SK-N-MC (cell line): ENCODE data around the gene PTPRM.

ENCODE experiments used
- EZH2 ChIP-seq: fragments of 200-600 bp; sonication (generic); IDR thresholded peaks from one replicate; pipeline ENCODE4 v1.6.1; 2017; ENCODE audit warnings: antibody characterized with exemption
- FOXP2 ChIP-seq: optimal IDR thresholded peaks from 2 replicates; pipeline ENCODE3; 2011; ENCODE audit warnings: mild to moderate bottlenecking, moderate library complexity; ENCODE audit not compliant: insufficient read depth; ENCODE audit errors: extremely low read length, control extremely low read depth
- POLR2AphosphoS5 ChIP-seq: IDR thresholded peaks from 2 replicates; pipeline ENCODE4 v1.6.1; 2012; ENCODE audit warnings: mild to moderate bottlenecking, low read depth, low read length, borderline replicate concordance

- TF ChIP-seq POLR2AphosphoS5 (no peak), EZH2 (no peak), FOXP2 (no peak)
Measured at GRCh38 chr18:7876354-7877104, 309.4 kb downstream of the PTPRM start.
